GM21576 (cell line): ENCODE results near the gene GABRB3.

Experiments used
- ATAC-seq: cut with Tn5 transposase; IDR thresholded peaks from one replicate; pipeline ENCODE4 v1.9.1; 2021; ENCODE audit warnings: mild to moderate bottlenecking, moderate library complexity; ENCODE audit not compliant: unreplicated experiment

The GABRB3 gene

GRCh38 chr15:26634319-26634718 lies 138.5 kb downstream of the GABRB3 start:
- no peak for ATAC-seq

GRCh38 chr15:26632500-26632899 lies 140.4 kb downstream of the GABRB3 start:
- ATAC-seq = no peak

GRCh38 chr15:26631894-26632293 lies 141.0 kb downstream of the GABRB3 start:
- ATAC-seq = no peak

- no peak for ATAC-seq
Observed at GRCh38 chr15:26630857-26631256, 142.0 kb downstream of the GABRB3 start.

- ATAC-seq = no peak
Observed at GRCh38 chr15:26628879-26629529, 143.9 kb downstream of the GABRB3 start.

GRCh38 chr15:26628071-26628470 lies 144.8 kb downstream of the GABRB3 start:
- no peak for ATAC-seq

- no peak for ATAC-seq
Observed at GRCh38 chr15:26624128-26624527, 148.7 kb downstream of the GABRB3 start.

GRCh38 chr15:26623071-26623470 lies 149.8 kb downstream of the GABRB3 start:
- ATAC-seq = no peak

GRCh38 chr15:26621816-26622215 lies 151.1 kb downstream of the GABRB3 start:
- no peak for ATAC-seq

GRCh38 chr15:26620528-26621458 lies 152.1 kb downstream of the GABRB3 start:
- no peak for ATAC-seq

- no peak for ATAC-seq
Observed at GRCh38 chr15:26615927-26616302, 157.0 kb downstream of the GABRB3 start.

- ATAC-seq = no peak
Observed at GRCh38 chr15:26615188-26615926, 157.5 kb downstream of the GABRB3 start.

GRCh38 chr15:26614734-26615133 lies 158.1 kb downstream of the GABRB3 start:
- no peak for ATAC-seq

GRCh38 chr15:26598704-26599103 lies 174.2 kb downstream of the GABRB3 start:
- ATAC-seq = no peak

- no peak for ATAC-seq
Observed at GRCh38 chr15:26595611-26596010, 177.3 kb downstream of the GABRB3 start.

- no peak for ATAC-seq
Observed at GRCh38 chr15:26590676-26591075, 182.2 kb downstream of the GABRB3 start.

GRCh38 chr15:26582840-26583239 lies 190.0 kb downstream of the GABRB3 start:
- ATAC-seq = no peak

GRCh38 chr15:26580943-26581342 lies 191.9 kb downstream of the GABRB3 start:
- no peak for ATAC-seq

GRCh38 chr15:26572602-26573350 lies 200.1 kb downstream of the GABRB3 start:
- ATAC-seq = no peak

GRCh38 chr15:26571346-26571745 lies 201.5 kb downstream of the GABRB3 start:
- ATAC-seq = no peak

GRCh38 chr15:26565542-26565941 lies 207.3 kb downstream of the GABRB3 start:
- ATAC-seq = no peak
